Trophoblast cell (in vitro differentiated cells and primary cell): ENCODE data around the gene COL5A2.

Experiments used
- DNase-seq, 2 donors: peaks; one replicate each; pipeline ENCODE4 v3.0.0-alpha.2; 2016
- H2AFZ ChIP-seq: 2 replicates; pipeline ENCODE4 v1.6.1; 2013; ENCODE audit warnings: low read length, moderate library complexity, mild to moderate bottlenecking; ENCODE audit not compliant: insufficient read depth, poor library complexity
- H2AK5ac ChIP-seq: 2 replicates; pipeline ENCODE4 v1.6.1; 2013; ENCODE audit warnings: mild to moderate bottlenecking, low read length
- H2BK120ac ChIP-seq: 2 replicates; pipeline ENCODE4 v1.6.1; 2013; ENCODE audit warnings: low read length, mild to moderate bottlenecking, moderate library complexity; ENCODE audit not compliant: insufficient read depth, poor library complexity
- H2BK12ac ChIP-seq: 2 replicates; pipeline ENCODE4 v1.6.1; 2013; ENCODE audit warnings: mild to moderate bottlenecking, low read length, moderate library complexity
- H2BK5ac ChIP-seq: 2 replicates; pipeline ENCODE4 v1.6.1; 2013; ENCODE audit warnings: low read length, low read depth, moderate library complexity, mild to moderate bottlenecking; ENCODE audit not compliant: poor library complexity
- H3K14ac ChIP-seq: 2 replicates; pipeline ENCODE4 v1.6.1; 2013; ENCODE audit warnings: mild to moderate bottlenecking, low read length
- H3K18ac ChIP-seq: 2 replicates; pipeline ENCODE4 v1.6.1; 2013; ENCODE audit warnings: mild to moderate bottlenecking, low read length
- H3K23ac ChIP-seq: 2 replicates; pipeline ENCODE4 v1.6.1; 2013; ENCODE audit warnings: low read length
- H3K27ac ChIP-seq: 2 replicates; pipeline ENCODE4 v1.5.1; 2013; ENCODE audit warnings: low read depth, mild to moderate bottlenecking, inconsistent platforms, low read length, moderate library complexity
- H3K27me3 ChIP-seq: 2 replicates; pipeline ENCODE4 v1.6.1; 2013; ENCODE audit warnings: inconsistent platforms, mild to moderate bottlenecking, low read length, moderate library complexity; ENCODE audit not compliant: insufficient read depth
- H3K36me3 ChIP-seq, 2 experiments: 1 replicate in 1 of 2; 2 replicates in 1 of 2; pipeline ENCODE4 v1.6.1; 2013; ENCODE audit warnings: low read length in 2 of 2, mild to moderate bottlenecking in 2 of 2, moderate library complexity in 1 of 2; ENCODE audit not compliant: insufficient read depth in 2 of 2, control insufficient read depth in 1 of 2
- H3K4ac ChIP-seq: 2 replicates; pipeline ENCODE4 v1.6.1; 2013; ENCODE audit warnings: low read depth, mild to moderate bottlenecking, low read length, moderate library complexity
- H3K4me1 ChIP-seq, 2 experiments: 1 replicate in 1 of 2; 2 replicates in 1 of 2; pipeline ENCODE4 v1.6.1; 2013; ENCODE audit warnings: low read length in 2 of 2, mild to moderate bottlenecking in 2 of 2, moderate library complexity in 1 of 2; ENCODE audit not compliant: insufficient read depth in 2 of 2, control insufficient read depth in 1 of 2
- H3K4me2 ChIP-seq: 2 replicates; pipeline ENCODE4 v1.6.1; 2013; ENCODE audit warnings: inconsistent platforms, mild to moderate bottlenecking, low read length, moderate library complexity
- H3K4me3 ChIP-seq: 2 replicates; pipeline ENCODE4 v1.5.1; 2013; ENCODE audit warnings: mild to moderate bottlenecking, low read depth, low read length, inconsistent platforms
- H3K79me1 ChIP-seq: one replicate; pipeline ENCODE4 v1.6.1; 2013; ENCODE audit warnings: low read length
- H3K79me2 ChIP-seq: 2 replicates; pipeline ENCODE4 v1.6.1; 2013; ENCODE audit warnings: low read length, mild to moderate bottlenecking; ENCODE audit not compliant: control insufficient read depth, insufficient read depth, poor library complexity
- H3K9ac ChIP-seq: 2 replicates; pipeline ENCODE4 v1.6.1; 2013; ENCODE audit warnings: mild to moderate bottlenecking, low read length
- H3K9me3 ChIP-seq: 2 replicates; pipeline ENCODE4 v1.6.1; 2013; ENCODE audit warnings: low read depth, mild to moderate bottlenecking, control low read depth, inconsistent platforms, low read length; ENCODE audit not compliant: insufficient read depth
- H4K12ac ChIP-seq: 2 replicates; pipeline ENCODE4 v1.6.1; 2013; ENCODE audit warnings: low read depth, mild to moderate bottlenecking, low read length, moderate library complexity
- H4K8ac ChIP-seq: 2 replicates; pipeline ENCODE4 v1.6.1; 2013; ENCODE audit warnings: low read depth, mild to moderate bottlenecking, low read length, moderate library complexity
- H4K91ac ChIP-seq: one replicate; pipeline ENCODE4 v1.6.1; 2013; ENCODE audit warnings: low read depth, mild to moderate bottlenecking, low read length, moderate library complexity
- WGBS: extraction: QIAGEN DNeasy Blood & Tissue Kit; methylation state at CpG from one replicate; pipeline ENCODE4 v1.1.7; 2013; ENCODE audit warnings: missing lambda C conversion rate; ENCODE audit not compliant: insufficient read length, insufficient coverage; ENCODE audit errors: extremely low coverage; 5-methylcytosine and 5-hydroxymethylcytosine counted together

COL5A2 gene

DNA sequence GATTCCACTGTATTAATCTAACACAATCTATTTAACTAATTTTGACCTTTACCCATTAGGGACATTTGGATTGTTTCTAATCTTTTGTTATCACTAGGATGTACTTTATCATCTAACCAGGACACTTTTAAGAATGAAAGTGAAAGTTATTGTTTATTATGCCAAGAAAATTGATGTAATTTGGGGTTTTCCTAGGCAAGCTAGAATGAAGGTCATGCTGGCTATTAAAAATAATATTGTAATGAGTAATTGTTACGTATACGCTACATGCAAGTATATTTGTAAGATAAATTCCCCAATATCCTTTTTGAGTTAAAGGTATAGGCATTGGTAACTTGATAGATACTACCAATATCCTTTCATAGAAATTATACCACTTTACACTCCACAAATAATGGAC is 74.6 kb downstream of the COL5A2 start:
- no CpG with 5 or more reads among the region's 2 CpGs for WGBS
- no peaks in the 10 kb centered on the region for H3K4me1 ChIP-seq
- no peak overlapping the region for H2BK12ac ChIP-seq

DNA sequence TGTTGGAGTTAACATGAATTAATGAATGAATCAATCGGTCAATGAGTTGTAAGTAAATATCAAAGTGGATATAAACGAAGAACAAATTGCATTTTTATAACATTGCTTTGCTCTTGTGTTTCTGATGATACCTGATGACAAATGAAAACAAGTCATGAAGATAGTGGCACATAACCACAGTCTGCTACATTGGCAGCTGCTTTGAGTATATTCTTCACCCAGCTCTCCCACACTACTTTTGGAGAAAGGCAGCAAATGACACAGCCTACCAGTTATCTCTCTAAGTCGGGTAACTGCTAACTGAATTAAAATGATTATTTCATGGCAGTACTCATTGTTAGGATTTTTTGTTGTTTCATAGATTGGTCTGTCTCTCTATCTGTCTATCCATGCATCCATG is 76.8 kb downstream of the COL5A2 start:
- Histone ChIP-seq H2BK120ac (no peak overlapping the region), H2BK12ac (no peak overlapping the region), H3K27me3 (no peaks in the 10 kb centered on the region), H3K27ac (no peak overlapping the region), H2AK5ac (no peak overlapping the region), H3K9me3 (no peaks in the 10 kb centered on the region), H4K91ac (no peak overlapping the region), H3K4ac (no peak overlapping the region), H3K79me2 (no peaks in the 10 kb centered on the region), H2BK5ac (no peak overlapping the region), H2AFZ (no peak overlapping the region), H3K79me1 (no peaks in the 10 kb centered on the region), H3K4me3 (no peak overlapping the region), H3K18ac (no peak overlapping the region), H3K36me3 (no peaks in the 10 kb centered on the region), H3K4me2 (no peak overlapping the region), H4K12ac (no peak overlapping the region), H3K23ac (no peak overlapping the region), H3K9ac (no peak overlapping the region), H3K4me1 (no peaks in the 10 kb centered on the region), H4K8ac (no peak overlapping the region), H3K14ac (no peak overlapping the region)
- no peak for DNase-seq
- WGBS: no CpG with 5 or more reads among the region's 3 CpGs

More for the DNA sequence above, 74.6 kb downstream of the COL5A2 start:
- no peak overlapping the region for H2BK5ac ChIP-seq
- H3K4ac ChIP-seq: no peak overlapping the region
- no peak overlapping the region for H3K9ac ChIP-seq
- H3K4me2 ChIP-seq: no peak overlapping the region
- no peaks in the 10 kb centered on the region for H3K36me3 ChIP-seq
- no peaks in the 10 kb centered on the region for H3K79me2 ChIP-seq
- no peak overlapping the region for H3K18ac ChIP-seq
- no peaks in the 10 kb centered on the region for H3K79me1 ChIP-seq
- no peak overlapping the region for H4K91ac ChIP-seq
- no peak overlapping the region for H2BK120ac ChIP-seq
- H2AFZ ChIP-seq: no peak overlapping the region
- H3K4me3 ChIP-seq: no peak overlapping the region
- no peak overlapping the region for H3K14ac ChIP-seq
- H3K27ac ChIP-seq: no peak overlapping the region
- DNase-seq: no peak
- H4K12ac ChIP-seq: no peak overlapping the region
- H4K8ac ChIP-seq: no peak overlapping the region
- no peaks in the 10 kb centered on the region for H3K9me3 ChIP-seq
- no peak overlapping the region for H2AK5ac ChIP-seq
- H3K23ac ChIP-seq: no peak overlapping the region
- H3K27me3 ChIP-seq: no peaks in the 10 kb centered on the region

DNA sequence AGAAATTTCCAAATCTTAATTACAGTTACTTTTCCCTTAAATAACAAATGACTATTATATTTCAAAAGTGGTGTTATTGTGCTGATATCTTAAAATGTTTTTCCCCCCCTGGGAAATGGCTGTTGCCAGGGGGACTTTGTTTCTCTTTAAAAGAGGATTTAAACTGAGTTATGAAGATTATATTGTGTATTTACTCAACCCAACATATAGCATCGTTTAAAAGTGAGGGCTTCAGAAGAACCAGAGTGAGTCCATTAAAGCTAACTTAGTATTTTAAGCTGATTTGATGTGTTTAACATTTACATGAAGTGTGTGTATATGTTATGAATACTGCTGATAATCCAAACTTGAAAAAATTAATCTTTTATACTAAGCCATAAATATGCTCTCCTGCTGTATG is 81.6 kb downstream of the COL5A2 start:
- no peak overlapping the region for H4K8ac ChIP-seq
- H2BK120ac ChIP-seq: no peak overlapping the region
- DNase-seq: no peak
- H3K4me1 ChIP-seq: no peaks in the 10 kb centered on the region
- H2BK12ac ChIP-seq: no peak overlapping the region
- no peak overlapping the region for H2AFZ ChIP-seq
- no peak overlapping the region for H3K23ac ChIP-seq
- H3K9me3 ChIP-seq: no peaks in the 10 kb centered on the region
- H3K36me3 ChIP-seq: peaks cover 0 to 3% of the 10 kb centered on the region in 2 experiments
- H4K12ac ChIP-seq: no peak overlapping the region
- H3K27me3 ChIP-seq: no peaks in the 10 kb centered on the region
- no peak overlapping the region for H2BK5ac ChIP-seq
- no peak overlapping the region for H3K27ac ChIP-seq
- no CpG with 5 or more reads among the region's 1 CpG for WGBS
- H3K79me1 ChIP-seq: no peaks in the 10 kb centered on the region
- H3K18ac ChIP-seq: no peak overlapping the region
- H3K14ac ChIP-seq: no peak overlapping the region
- no peak overlapping the region for H3K4me2 ChIP-seq
- H3K79me2 ChIP-seq: no peaks in the 10 kb centered on the region
- no peak overlapping the region for H4K91ac ChIP-seq
- H3K9ac ChIP-seq: no peak overlapping the region
- no peak overlapping the region for H2AK5ac ChIP-seq
- H3K4ac ChIP-seq: no peak overlapping the region
- H3K4me3 ChIP-seq: no peak overlapping the region

DNA sequence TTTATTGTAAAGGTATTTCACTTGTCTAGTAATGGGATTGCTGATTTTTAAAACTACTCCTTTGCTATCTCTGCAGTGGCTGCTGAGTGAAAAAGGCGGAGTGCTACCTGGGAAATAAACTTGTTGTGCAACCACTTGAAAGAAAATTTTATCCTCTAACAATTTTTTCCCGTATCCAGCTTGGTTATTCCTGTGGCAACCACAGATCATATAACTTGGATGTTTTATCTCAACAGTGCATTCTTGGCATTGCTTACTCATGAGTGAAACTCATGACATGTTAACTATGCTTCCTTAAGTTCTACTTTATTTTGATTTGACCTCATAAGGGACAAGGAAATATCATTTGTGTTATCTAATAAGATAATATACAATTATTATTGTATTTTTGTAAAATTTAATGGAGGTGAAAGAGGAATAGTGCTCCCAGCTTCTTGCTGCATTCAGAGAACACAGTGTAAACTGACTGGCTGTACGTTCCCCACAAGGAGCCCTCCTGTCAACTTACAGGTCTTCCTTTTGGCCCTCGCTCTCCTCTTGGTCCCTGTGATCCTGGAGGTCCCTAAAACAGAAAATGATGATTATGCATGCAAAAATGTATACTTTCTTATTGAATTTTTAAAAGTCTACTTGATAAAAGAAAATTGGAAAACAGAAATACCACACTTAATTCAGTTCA is 82.7 kb downstream of the COL5A2 start:
- Histone ChIP-seq H3K79me1 (no peaks in the 10 kb centered on the region), H3K27me3 (no peaks in the 10 kb centered on the region), H4K12ac (no peak overlapping the region), H2BK5ac (no peak overlapping the region), H3K27ac (no peak overlapping the region), H3K79me2 (no peaks in the 10 kb centered on the region), H3K36me3 (peaks cover 2 to 7% of the 10 kb centered on the region in 2 experiments), H3K9ac (no peak overlapping the region), H3K4ac (no peak overlapping the region), H3K4me2 (no peak overlapping the region), H3K14ac (no peak overlapping the region), H3K18ac (no peak overlapping the region), H4K8ac (no peak overlapping the region), H3K4me1 (no peaks in the 10 kb centered on the region), H3K23ac (no peak overlapping the region), H2AFZ (no peak overlapping the region), H3K4me3 (no peak overlapping the region), H2AK5ac (no peak overlapping the region), H4K91ac (no peak overlapping the region), H2BK120ac (no peak overlapping the region), H2BK12ac (no peak overlapping the region), H3K9me3 (no peaks in the 10 kb centered on the region)
- WGBS: no CpG with 5 or more reads among the region's 4 CpGs
- peak; percentile 40 to 88 for DNase-seq
